HG02885 (cell line): Measurements from ENCODE around the gene DACT3.

Experiments
- ATAC-seq: cut with Tn5 transposase; IDR thresholded peaks from one replicate; pipeline ENCODE4 v1.9.1; 2021; ENCODE audit warnings: mild to moderate bottlenecking; ENCODE audit not compliant: unreplicated experiment, poor library complexity

DACT3 gene

GRCh38 chr19:46661020-46661731, at the start of gene DACT3:
Gene DACT3, minus strand, starts transcription at chr19:46661182. Its CDS starts 118 bp downstream, at chr19:46661064.
- peak; percentile 91 for ATAC-seq

GRCh38 chr19:46710687-46711086, 49.7 kb upstream of the DACT3 start:
- no peak for ATAC-seq

- ATAC-seq = no peak
Measured at GRCh38 chr19:46704379-46705076, 43.5 kb upstream of the DACT3 start.

- ATAC-seq = no peak
Measured at GRCh38 chr19:46700704-46701103, 39.7 kb upstream of the DACT3 start.

- no peak for ATAC-seq
Measured at GRCh38 chr19:46698395-46699321, 37.7 kb upstream of the DACT3 start.

- ATAC-seq = no peak
Measured at GRCh38 chr19:46697204-46697960, 36.4 kb upstream of the DACT3 start.

- ATAC-seq = no peak
Measured at GRCh38 chr19:46696866-46697203, 35.9 kb upstream of the DACT3 start.

- no peak for ATAC-seq
Measured at GRCh38 chr19:46696052-46696451, 35.1 kb upstream of the DACT3 start.

GRCh38 chr19:46693760-46694159, 32.8 kb upstream of the DACT3 start:
- ATAC-seq = no peak

- no peak for ATAC-seq
Measured at GRCh38 chr19:46692918-46693722, 32.1 kb upstream of the DACT3 start.

- ATAC-seq = no peak
Measured at GRCh38 chr19:46691948-46692347, 31.0 kb upstream of the DACT3 start.

GRCh38 chr19:46691104-46691503, 30.1 kb upstream of the DACT3 start:
- no peak for ATAC-seq

GRCh38 chr19:46689358-46689757, 28.4 kb upstream of the DACT3 start:
- ATAC-seq = no peak

GRCh38 chr19:46687438-46688145, 26.6 kb upstream of the DACT3 start:
- ATAC-seq = no peak

- no peak for ATAC-seq
Measured at GRCh38 chr19:46685189-46685588, 24.2 kb upstream of the DACT3 start.

GRCh38 chr19:46678110-46678732, 17.2 kb upstream of the DACT3 start:
- ATAC-seq = no peak

- no peak for ATAC-seq
Measured at GRCh38 chr19:46674416-46675178, 13.6 kb upstream of the DACT3 start.

- no peak for ATAC-seq
Measured at GRCh38 chr19:46670813-46671212, 9.8 kb upstream of the DACT3 start.
